HepG2 (cell line): Measurements from ENCODE around the gene RPLP2. TPM values are rescaled to one million over a fixed set of nuclear protein-coding genes. Genes with fewer than 3 reads are reported as not detected.
A peak's percentile ranks its signal among the peaks of the same experiment; 100 is the strongest.

Source experiments
- AFF4 ChIP-seq: sonication (generic); formaldehyde crosslinking; IDR thresholded peaks from 2 replicates; pipeline ENCODE4 v1.4.0; 2020; ENCODE audit warnings: missing genetic modification reagents
- ATAD3A ChIP-seq: sonication (generic); formaldehyde crosslinking; IDR thresholded peaks from 2 replicates; pipeline ENCODE4 v1.4.0; 2020; ENCODE audit warnings: missing genetic modification reagents
- CENPX ChIP-seq: sonication (generic); formaldehyde crosslinking; IDR thresholded peaks from 2 replicates; pipeline ENCODE4 v1.9.0; 2021; ENCODE audit warnings: mild to moderate bottlenecking, missing genetic modification reagents, moderate library complexity
- FOXP1 ChIP-seq, 2 experiments: fragments of 450-650 bp in 1 of 2; IDR thresholded peaks; 2 replicates each; pipeline ENCODE4 v1.6.1; 2017 to 2018; ENCODE audit warnings: antibody characterized with exemption in 1 of 2
- FUBP1 ChIP-seq: sonication (generic); formaldehyde crosslinking; IDR thresholded peaks from 2 replicates; pipeline ENCODE4 v1.5.1; 2020; ENCODE audit warnings: missing genetic modification reagents, mild to moderate bottlenecking, borderline replicate concordance
- GZF1 ChIP-seq: sonication (generic); formaldehyde crosslinking; IDR thresholded peaks from 2 replicates; pipeline ENCODE4 v1.5.1; 2020; ENCODE audit warnings: mild to moderate bottlenecking, missing genetic modification reagents
- HNRNPK ChIP-seq: fragments of 200-400 bp; formaldehyde crosslinking; IDR thresholded peaks from 2 replicates; pipeline ENCODE4 v1.6.1; 2018; ENCODE audit warnings: low read length, low read depth, moderate library complexity, mild to moderate bottlenecking; ENCODE audit not compliant: poor library complexity, severe bottlenecking
- JUNB ChIP-seq: sonication (generic); formaldehyde crosslinking; IDR thresholded peaks from 2 replicates; pipeline ENCODE4 v1.8.0; 2022; ENCODE audit warnings: missing genetic modification reagents, mild to moderate bottlenecking, borderline replicate concordance
- MED1 ChIP-seq: sonication (generic); formaldehyde crosslinking; IDR thresholded peaks from 2 replicates; pipeline ENCODE4 v1.4.0; 2020; ENCODE audit warnings: missing genetic modification reagents
- NR1H2 ChIP-seq: sonication (generic); formaldehyde crosslinking; IDR thresholded peaks from 2 replicates; pipeline ENCODE4 v1.8.1; 2022; ENCODE audit warnings: low read depth, missing genetic modification reagents, borderline replicate concordance
- SIX1 ChIP-seq: sonication (generic); formaldehyde crosslinking; IDR thresholded peaks from 2 replicates; pipeline ENCODE4 v1.4.0; 2020; ENCODE audit warnings: missing genetic modification reagents, borderline replicate concordance
- SMAD3 ChIP-seq: sonication (generic); formaldehyde crosslinking; IDR thresholded peaks from 2 replicates; pipeline ENCODE4 v1.4.0; 2020; ENCODE audit warnings: missing genetic modification reagents
- SNAPC5 ChIP-seq: sonication (generic); formaldehyde crosslinking; IDR thresholded peaks from 2 replicates; pipeline ENCODE4 v1.8.1; 2023; ENCODE audit warnings: mild to moderate bottlenecking, missing genetic modification reagents, borderline replicate concordance
- SOX13 ChIP-seq, 3 experiments: fragments of 450-650 bp in 1 of 3; sonication (generic) in 1 of 3; formaldehyde crosslinking in 1 of 3; IDR thresholded peaks in 2 of 3; conservative IDR thresholded peaks in 1 of 3; 2 replicates each; pipeline versions ENCODE4 v1.5.0 to v1.6.1; 2016 to 2020; ENCODE audit warnings: antibody characterized with exemption in 1 of 3, mild to moderate bottlenecking in 1 of 3, missing compliant biosample characterization in 1 of 3, missing genetic modification reagents in 1 of 3, moderate library complexity in 1 of 3
- SRSF1 ChIP-seq: fragments of 200-400 bp; formaldehyde crosslinking; optimal IDR thresholded peaks from 2 replicates; pipeline ENCODE3; 2017; ENCODE audit warnings: mild to moderate bottlenecking, low read depth, low read length, moderate library complexity
- SRY ChIP-seq: sonication (generic); formaldehyde crosslinking; IDR thresholded peaks from 2 replicates; pipeline ENCODE4 v1.8.0; 2022; ENCODE audit warnings: mild to moderate bottlenecking, missing genetic modification reagents
- TAF15 ChIP-seq: fragments of 200-400 bp; formaldehyde crosslinking; IDR thresholded peaks from one replicate; pipeline ENCODE4 v1.6.1; 2018; ENCODE audit warnings: mild to moderate bottlenecking, low read depth, low read length; ENCODE audit not compliant: poor library complexity, severe bottlenecking
- TRIM22 ChIP-seq: fragments of 450-650 bp; IDR thresholded peaks from 2 replicates; pipeline ENCODE4 v1.6.1; 2017
- ZNF639 ChIP-seq: conservative IDR thresholded peaks from 2 replicates; pipeline ENCODE4 v1.6.1; 2018; ENCODE audit warnings: missing genetic modification reagents
- polyA plus RNA-seq, 8 experiments: library from polyadenylated mRNA; depleted of rRNA in 3 of 8; stranded (reverse) in 7 of 8; unstranded in 1 of 8; fragments of >200 nt; fragmentation: Illumina TruSeq in 4 of 8; extraction: Trizol in 4 of 8; gene quantifications; 2 replicates each; pipeline versions ENCODE4 v1.2.1 to v1.2.3, GENCODE V29; 2011 to 2016; ENCODE audit warnings: low read depth in 4 of 8, missing spikeins in 1 of 8, mixed read lengths in 1 of 8; ENCODE audit not compliant: insufficient read depth in 1 of 8
- total RNA-seq, 5 experiments: library from RNA; depleted of rRNA; stranded (reverse); fragments of >200 nt; fragmentation: Illumina TruSeq; extraction: Trizol; gene quantifications; 2 replicates each; pipeline ENCODE4 v1.2.3, GENCODE V29; 2016; ENCODE audit warnings: low read depth in 1 of 5

Gene RPLP2
- total and polyA plus RNA-seq, 2 of the 13 experiments (the other 11 are each of a cell fraction or from before 2014, with no cell fraction given): 978 to 2,106 TPM

GRCh38 chr11:777288-778255 is 32.2 kb upstream of the RPLP2 start, which contains the start of gene GATD1 (continued):
- no peak for TF ChIP-seq GZF1 (CRISPR knock-in tag)
- no peak for TF ChIP-seq FOXP1 (IDR thresholded peaks at IDR 0.05)
- TF ChIP-seq FOXP1 (CRISPR knock-in tag; IDR thresholded peaks at IDR 0.05): no peak
- TF ChIP-seq SRSF1: no peak
- TF ChIP-seq CENPX (CRISPR knock-in tag): no peak
- TF ChIP-seq TAF15: no peak
- 0 out of 2 replicates have a peak, but pooled peaks have one; percentile 11 for TF ChIP-seq ZNF639
- peak; percentile 75; the same call in 1 of the 2 replicates for TF ChIP-seq SRY (CRISPR knock-in tag)
- TF ChIP-seq NR1H2 (CRISPR knock-in tag): no peak
- TF ChIP-seq AFF4 (CRISPR knock-in tag): 0 out of 2 replicates have a peak, but pooled peaks have one; percentile 16
- TF ChIP-seq SNAPC5 (CRISPR knock-in tag): no peak
- no peak for TF ChIP-seq TRIM22
- no peak for TF ChIP-seq ATAD3A (CRISPR knock-in tag)
- TF ChIP-seq SMAD3 (CRISPR knock-in tag): no peak
- no peak for TF ChIP-seq JUNB
- no peak; the same call in 1 of the 2 replicates for TF ChIP-seq FUBP1 (CRISPR knock-in tag)
- no peak; the same call in 1 of the 2 replicates for TF ChIP-seq SOX13 (IDR thresholded peaks at IDR 0.05)
- TF ChIP-seq SOX13 (CRISPR knock-in tag; conservative IDR thresholded peaks at IDR 0.05 in 1 of 2, IDR thresholded peaks at IDR 0.05 in 1 of 2): no peak
- peak; percentile 63 for TF ChIP-seq MED1 (CRISPR knock-in tag)
- TF ChIP-seq SIX1 (CRISPR knock-in tag): no peak
- peak; percentile 27 for TF ChIP-seq HNRNPK
